Neuronal stem cell (in vitro differentiated cells): ENCODE measurements around the gene CASP10.

ENCODE experiments used
- DNase-seq: peaks from one replicate; pipeline ENCODE4 v3.0.0-alpha.2; 2013; ENCODE audit warnings: low spot score
- H2AFZ ChIP-seq: one replicate; pipeline ENCODE4 v1.6.1; 2013; ENCODE audit warnings: mild to moderate bottlenecking, low read length, inconsistent platforms
- H2AK5ac ChIP-seq: 2 replicates; pipeline ENCODE4 v1.6.1; 2013; ENCODE audit warnings: low read depth, mild to moderate bottlenecking, inconsistent platforms, low read length, moderate library complexity, mixed read lengths
- H2BK120ac ChIP-seq: 2 replicates; pipeline ENCODE4 v1.6.1; 2013; ENCODE audit warnings: low read depth, mild to moderate bottlenecking, inconsistent platforms, low read length, moderate library complexity, mixed read lengths
- H2BK12ac ChIP-seq: one replicate; pipeline ENCODE4 v1.6.1; 2013; ENCODE audit warnings: low read length, inconsistent platforms
- H2BK15ac ChIP-seq: 2 replicates; pipeline ENCODE4 v1.6.1; 2013; ENCODE audit warnings: mild to moderate bottlenecking, low read length, inconsistent platforms, mixed read lengths
- H2BK5ac ChIP-seq: one replicate; pipeline ENCODE4 v1.6.1; 2013; ENCODE audit warnings: inconsistent platforms, mild to moderate bottlenecking, low read length, moderate library complexity
- H3K14ac ChIP-seq: one replicate; pipeline ENCODE4 v1.6.1; 2013; ENCODE audit warnings: low read length, inconsistent platforms
- H3K18ac ChIP-seq: 2 replicates; pipeline ENCODE4 v1.6.1; 2013; ENCODE audit warnings: low read length, inconsistent platforms
- H3K23ac ChIP-seq: 2 replicates; pipeline ENCODE4 v1.6.1; 2013; ENCODE audit warnings: low read depth, mild to moderate bottlenecking, mixed read lengths, low read length, inconsistent platforms; ENCODE audit not compliant: poor library complexity
- H3K27ac ChIP-seq: replicated peaks from 3 replicates; pipeline ENCODE4 v1.5.1; 2013; ENCODE audit warnings: low read length, inconsistent platforms
- H3K27me3 ChIP-seq, 3 experiments: 2 replicates each; pipeline ENCODE4 v1.6.1; 2013; ENCODE audit warnings: low read length in 3 of 3, mild to moderate bottlenecking in 2 of 3, inconsistent platforms in 1 of 3, low read depth in 1 of 3, mixed read lengths in 1 of 3, moderate library complexity in 1 of 3; ENCODE audit not compliant: control insufficient read depth in 3 of 3, insufficient read depth in 3 of 3
- H3K36me3 ChIP-seq, 2 donors: replicated peaks in 1 of 2; 2 replicates each; pipeline ENCODE4 v1.6.1; 2013; ENCODE audit warnings: low read length in 2 of 2; ENCODE audit not compliant: control insufficient read depth in 2 of 2, insufficient read depth in 2 of 2
- H3K4ac ChIP-seq: 2 replicates; pipeline ENCODE4 v1.6.1; 2013; ENCODE audit warnings: inconsistent platforms, mild to moderate bottlenecking, low read length, moderate library complexity
- H3K4me1 ChIP-seq, 2 donors: 1 replicate in 1 of 2; 2 replicates in 1 of 2; pipeline ENCODE4 v1.6.1; 2013; ENCODE audit warnings: low read length in 2 of 2, low read depth in 1 of 2; ENCODE audit not compliant: control insufficient read depth in 2 of 2, insufficient read depth in 1 of 2
- H3K4me2 ChIP-seq: one replicate; pipeline ENCODE4 v1.6.1; 2013; ENCODE audit warnings: mild to moderate bottlenecking, low read length, inconsistent platforms; ENCODE audit not compliant: insufficient read depth, poor library complexity, severe bottlenecking
- H3K4me3 ChIP-seq, 2 donors: 2 replicates each; pipeline ENCODE4 v1.5.1; 2013; ENCODE audit warnings: low read length in 2 of 2, mild to moderate bottlenecking in 2 of 2, inconsistent platforms in 1 of 2, moderate library complexity in 1 of 2
- H3K79me1 ChIP-seq: one replicate; pipeline ENCODE4 v1.6.1; 2013; ENCODE audit warnings: low read depth, mild to moderate bottlenecking, inconsistent platforms, low read length, moderate library complexity
- H3K9ac ChIP-seq: one replicate; pipeline ENCODE4 v1.6.1; 2013; ENCODE audit warnings: mild to moderate bottlenecking, low read depth, low read length, inconsistent platforms; ENCODE audit not compliant: poor library complexity
- H3K9me3 ChIP-seq, 2 donors: replicated peaks in 1 of 2; 2 replicates each; pipeline versions ENCODE3 to v1.6.1; 2013; ENCODE audit warnings: low read length in 2 of 2, mild to moderate bottlenecking in 2 of 2, inconsistent platforms in 1 of 2, low read depth in 1 of 2, mixed read lengths in 1 of 2, moderate library complexity in 1 of 2; ENCODE audit not compliant: control insufficient read depth in 2 of 2, insufficient read depth in 1 of 2
- H4K8ac ChIP-seq: one replicate; pipeline ENCODE4 v1.6.1; 2013; ENCODE audit warnings: low read depth, mild to moderate bottlenecking, inconsistent platforms, low read length, moderate library complexity
- H4K91ac ChIP-seq: one replicate; pipeline ENCODE4 v1.6.1; 2013; ENCODE audit warnings: low read length, low read depth, mild to moderate bottlenecking, inconsistent platforms; ENCODE audit not compliant: poor library complexity
- WGBS, 2 donors: extraction: QIAGEN DNeasy Blood & Tissue Kit; methylation state at CpG; one replicate each; pipeline ENCODE4 v1.1.7; 2013; ENCODE audit warnings: missing lambda C conversion rate in 2 of 2, mixed read lengths in 1 of 2; ENCODE audit not compliant: insufficient read length in 2 of 2, insufficient replicate concordance in 1 of 2; ENCODE audit errors: extremely low coverage in 2 of 2; 5-methylcytosine and 5-hydroxymethylcytosine counted together

CASP10 gene

GRCh38 chr2:201156640-201157039 is 26.3 kb upstream of the CASP10 start:
- no peak overlapping the region for H3K23ac ChIP-seq
- H3K18ac ChIP-seq, result no peak overlapping the region
- no peak overlapping the region for H3K14ac ChIP-seq
- no peak overlapping the region for H3K4me2 ChIP-seq
- no peaks in the 10 kb centered on the region for H3K36me3 ChIP-seq
- no peak overlapping the region for H2BK12ac ChIP-seq
- H3K4ac ChIP-seq, result no peak overlapping the region
- no peak for DNase-seq
- H3K4me1 ChIP-seq, result peaks cover 4% of the 10 kb centered on the region in 2 donors
- H2BK15ac ChIP-seq, result no peak overlapping the region
- no peak overlapping the region for H3K4me3 ChIP-seq
- H3K79me1 ChIP-seq, result no peaks in the 10 kb centered on the region
- no CpG with 5 or more reads among the region's 1 CpG for WGBS, 2 donors
- H3K9me3 ChIP-seq, result no peaks in the 10 kb centered on the region
- H3K9ac ChIP-seq, result no peak overlapping the region
- no peak overlapping the region for H3K27ac ChIP-seq
- no peak overlapping the region for H4K91ac ChIP-seq
- no peaks in the 10 kb centered on the region for H3K27me3 ChIP-seq
- H2AK5ac ChIP-seq, result no peak overlapping the region
- no peak overlapping the region for H2BK120ac ChIP-seq
- H4K8ac ChIP-seq, result no peak overlapping the region
- H2AFZ ChIP-seq, result no peak overlapping the region
- no peak overlapping the region for H2BK5ac ChIP-seq

- Histone ChIP-seq H3K23ac (no peak overlapping the region), H4K91ac (no peak overlapping the region), H3K4ac (no peak overlapping the region), H3K18ac (no peak overlapping the region), H3K4me1 (peaks cover 4% of the 10 kb centered on the region in 2 donors), H3K9ac (no peak overlapping the region), H2BK12ac (no peak overlapping the region), H2BK5ac (no peak overlapping the region), H3K79me1 (no peaks in the 10 kb centered on the region), H2AFZ (peak overlapping the region; percentile 89), H4K8ac (no peak overlapping the region), H3K27ac (no peak overlapping the region), H3K14ac (no peak overlapping the region), H2BK15ac (no peak overlapping the region), H3K36me3 (no peaks in the 10 kb centered on the region), H2BK120ac (no peak overlapping the region), H3K9me3 (no peaks in the 10 kb centered on the region), H2AK5ac (peak overlapping the region; percentile 1), H3K4me3 (no peak overlapping the region), H3K27me3 (no peaks in the 10 kb centered on the region), H3K4me2 (no peak overlapping the region)
- no CpG with 5 or more reads among the region's 4 CpGs for WGBS, 2 donors
- DNase-seq, result no peak
Observed at GRCh38 chr2:201157694-201158093, 25.2 kb upstream of the CASP10 start.

GRCh38 chr2:201158111-201158929 is 24.6 kb upstream of the CASP10 start:
- H2BK12ac ChIP-seq, result no peak overlapping the region
- no peak overlapping the region for H2BK120ac ChIP-seq
- H3K14ac ChIP-seq, result no peak overlapping the region
- DNase-seq, result peak; percentile 55
- no peak overlapping the region for H2AK5ac ChIP-seq
- H3K4ac ChIP-seq, result no peak overlapping the region
- H3K27me3 ChIP-seq, result no peaks in the 10 kb centered on the region
- H3K23ac ChIP-seq, result no peak overlapping the region
- H3K36me3 ChIP-seq, result no peaks in the 10 kb centered on the region
- no peak overlapping the region for H3K4me3 ChIP-seq
- no peak overlapping the region for H4K8ac ChIP-seq
- H3K9ac ChIP-seq, result no peak overlapping the region
- H4K91ac ChIP-seq, result no peak overlapping the region
- H3K4me1 ChIP-seq, result peaks cover 4% of the 10 kb centered on the region in 2 donors
- peak overlapping the region; percentile 12 for H3K4me2 ChIP-seq
- no peak overlapping the region for H2BK15ac ChIP-seq
- H3K9me3 ChIP-seq, result no peaks in the 10 kb centered on the region
- H3K27ac ChIP-seq, result no peak overlapping the region
- no peak overlapping the region for H2BK5ac ChIP-seq
- peak overlapping the region; percentile 89 for H2AFZ ChIP-seq
- H3K18ac ChIP-seq, result no peak overlapping the region
- WGBS, 2 donors, result no CpG with 5 or more reads among the region's 5 CpGs
- no peaks in the 10 kb centered on the region for H3K79me1 ChIP-seq

- Histone ChIP-seq H3K23ac (no peak overlapping the region), H3K4me3 (no peak overlapping the region), H2AFZ (no peak overlapping the region), H3K27ac (no peak overlapping the region), H3K36me3 (peaks cover 0 to 5% of the 10 kb centered on the region in 2 donors), H3K9ac (no peak overlapping the region), H4K91ac (no peak overlapping the region), H4K8ac (no peak overlapping the region), H2BK5ac (no peak overlapping the region), H3K4me2 (no peak overlapping the region), H2AK5ac (no peak overlapping the region), H3K4me1 (no peaks in the 10 kb centered on the region), H2BK15ac (no peak overlapping the region), H3K4ac (no peak overlapping the region), H2BK120ac (no peak overlapping the region), H3K9me3 (peaks cover 0 to 2% of the 10 kb centered on the region in 2 donors), H3K14ac (no peak overlapping the region), H3K79me1 (no peaks in the 10 kb centered on the region), H3K18ac (no peak overlapping the region), H3K27me3 (no peaks in the 10 kb centered on the region), H2BK12ac (no peak overlapping the region)
- no peak for DNase-seq
- WGBS, 2 donors, result no CpG with 5 or more reads among the region's 1 CpG
Observed at GRCh38 chr2:201164166-201164565, 18.8 kb upstream of the CASP10 start.
